K562 (cell line): ENCODE data around the gene PPP1R14C. TPM values are rescaled to one million over a fixed set of nuclear protein-coding genes. Genes with fewer than 3 reads are reported as not detected.

Experiments used
- ATAC-seq: fragments of 200-7000 bp; cut with Tn5 transposase; 3 replicates; pipeline ENCODE4 v1.9.1; 2020; ENCODE audit warnings: moderate library complexity
- BruUV-seq: library from RNA; stranded (reverse); fragments of 400-500 nt; replicated peaks from 2 replicates; lab custom pipeline; 2021; lab: Mats Ljungman, UMichigan
- CTCF ChIA-PET: fragments of 300-600 bp; formaldehyde crosslinking; extraction: SDS; loops from one replicate; lab custom pipeline; 2021; ENCODE audit warnings: low intra/inter-chr PET ratio; lab: Yijun Ruan, JAX
- POLR2A ChIA-PET: fragments of 300-600, 350-650 bp; sonication (Branson Sonifier 250); formaldehyde crosslinking; extraction: SDS; loops from one replicate; lab custom pipeline; 2021; ENCODE audit warnings: antibody characterized with exemption, inconsistent platforms; lab: Yijun Ruan, JAX
- DNase-seq, 4 experiments: peaks; one replicate each; pipeline versions ENCODE4 v3.0.0 to v3.0.0-alpha.2; 2011 to 2018; ENCODE audit warnings: low spot score in 3 of 4, mixed read lengths in 3 of 4; ENCODE audit errors: extremely low read depth in 1 of 4
- FAIRE-seq: peaks from 2 replicates; lab custom pipeline; 2011; peaks lifted over from hg19 to GRCh38; lab: Jason Lieb, UNC
- H2AFZ ChIP-seq: 2 replicates; pipeline ENCODE4 v1.6.0; 2011; ENCODE audit warnings: low read depth, low read length, control low read depth, inconsistent platforms
- H3K27ac ChIP-seq: fragments of 200-600 bp; 3 replicates; pipeline ENCODE4 v1.8.0; 2011; ENCODE audit warnings: low read depth, mild to moderate bottlenecking, control low read depth, inconsistent platforms, low read length, moderate library complexity, mixed read lengths; ENCODE audit errors: extremely low read depth
- H3K27me3 ChIP-seq, 2 experiments: fragments of 300-600 bp in 1 of 2; 2 replicates in 1 of 2; 3 replicates in 1 of 2; pipeline versions ENCODE4 v1.6.0 to v1.8.0; 2011; ENCODE audit warnings: inconsistent platforms in 2 of 2, low read length in 2 of 2, mild to moderate bottlenecking in 1 of 2, mixed read lengths in 1 of 2, moderate library complexity in 1 of 2; ENCODE audit not compliant: control insufficient read depth in 2 of 2, insufficient read depth in 2 of 2
- H3K36me3 ChIP-seq: fragments of 300-600 bp; 3 replicates; pipeline ENCODE4 v1.8.0; 2011; ENCODE audit warnings: mild to moderate bottlenecking, low read length, inconsistent platforms; ENCODE audit not compliant: control insufficient read depth, insufficient read depth
- H3K4me1 ChIP-seq, 2 experiments: fragments of 200-600 bp in 1 of 2; replicated peaks in 1 of 2; 2 replicates in 1 of 2; 3 replicates in 1 of 2; pipeline versions ENCODE4 v1.5.1 to v1.8.0; 2011; ENCODE audit warnings: inconsistent platforms in 2 of 2, low read length in 2 of 2, mild to moderate bottlenecking in 1 of 2, mixed read lengths in 1 of 2, moderate library complexity in 1 of 2; ENCODE audit not compliant: control insufficient read depth in 2 of 2, insufficient read depth in 2 of 2
- H3K4me2 ChIP-seq: 2 replicates; pipeline ENCODE4 v1.6.1; 2011; ENCODE audit warnings: low read length, control low read depth, inconsistent platforms, mixed read lengths; ENCODE audit not compliant: insufficient read depth
- H3K4me3 ChIP-seq: fragments of 200-600 bp; sonication (generic), shearing (Covaris generic); 2 replicates; pipeline ENCODE4 v1.5.1; 2016; ENCODE audit warnings: control low read depth, inconsistent platforms
- H3K79me2 ChIP-seq: fragments of 200-600 bp; 3 replicates; pipeline ENCODE4 v1.8.0; 2011; ENCODE audit warnings: low read length, inconsistent platforms; ENCODE audit not compliant: control insufficient read depth, insufficient read depth
- H3K9ac ChIP-seq, 2 experiments: 2 replicates each; pipeline versions ENCODE4 v1.6.0 to v1.6.1; 2011; ENCODE audit warnings: low read depth in 2 of 2, low read length in 2 of 2, control low read depth in 1 of 2, inconsistent platforms in 1 of 2, mild to moderate bottlenecking in 1 of 2, mixed read lengths in 1 of 2; ENCODE audit not compliant: insufficient read depth in 1 of 2
- H3K9me1 ChIP-seq: one replicate; pipeline ENCODE4 v1.6.0; 2011; ENCODE audit warnings: inconsistent platforms, mild to moderate bottlenecking, low read length, moderate library complexity; ENCODE audit not compliant: control insufficient read depth, insufficient read depth
- H3K9me3 ChIP-seq: replicated peaks from 2 replicates; pipeline ENCODE4 v1.5.1; 2011; ENCODE audit warnings: low read depth, low read length, inconsistent platforms; ENCODE audit not compliant: control insufficient read depth, insufficient read depth
- H4K20me1 ChIP-seq: replicated peaks from 2 replicates; pipeline ENCODE4 v1.6.1; 2011; ENCODE audit warnings: low read length, inconsistent platforms, mixed read lengths; ENCODE audit not compliant: control insufficient read depth, insufficient read depth
- AFF4 ChIP-seq: sonication (generic); formaldehyde crosslinking; IDR thresholded peaks from 2 replicates; pipeline ENCODE4 v1.8.0; 2023; ENCODE audit warnings: mild to moderate bottlenecking, missing genetic modification reagents
- ARHGAP35 ChIP-seq: fragments of 450-650 bp; IDR thresholded peaks from 2 replicates; pipeline ENCODE4 v1.6.1; 2018; ENCODE audit not compliant: partially characterized antibody
- DNMT1 ChIP-seq: fragments of 450-650 bp; IDR thresholded peaks from 2 replicates; pipeline ENCODE4 v1.6.1; 2016; ENCODE audit warnings: antibody characterized with exemption, mild to moderate bottlenecking
- ELF4 ChIP-seq: fragments of 450-650 bp; formaldehyde crosslinking; IDR thresholded peaks from 2 replicates; pipeline ENCODE4 v1.4.0; 2022; ENCODE audit warnings: missing genetic modification characterization
- ETS2 ChIP-seq: IDR thresholded peaks from 2 replicates; pipeline ENCODE4 v1.6.1; 2016; ENCODE audit warnings: borderline replicate concordance, missing genetic modification characterization, mild to moderate bottlenecking, moderate library complexity, missing compliant biosample characterization; ENCODE audit not compliant: poor library complexity, severe bottlenecking
- GATAD2A ChIP-seq: fragments of 450-650 bp; IDR thresholded peaks from 2 replicates; pipeline ENCODE4 v1.6.1; 2017
- OTX1 ChIP-seq: fragments of 450-650 bp; formaldehyde crosslinking; IDR thresholded peaks from 2 replicates; pipeline ENCODE4 v1.4.0; 2022; ENCODE audit warnings: mild to moderate bottlenecking
- PRPF4 ChIP-seq: fragments of 200-400 bp; formaldehyde crosslinking; IDR thresholded peaks from one replicate; pipeline ENCODE4 v1.6.1; 2017; ENCODE audit warnings: low read length, low read depth, mild to moderate bottlenecking; ENCODE audit not compliant: insufficient read depth, poor library complexity, severe bottlenecking
- RAD51 ChIP-seq: fragments of 450-650 bp; IDR thresholded peaks from 2 replicates; pipeline ENCODE4 v1.7.1; 2016; ENCODE audit warnings: low read depth, mild to moderate bottlenecking, borderline replicate concordance
- SMAD4 ChIP-seq: fragments of 250-450 bp; sonication (Bioruptor Pico); conservative IDR thresholded peaks from 2 replicates; pipeline ENCODE4 v1.8.0; 2021; ENCODE audit warnings: inconsistent platforms, mild to moderate bottlenecking, moderate library complexity
- TGIF2 ChIP-seq: sonication (generic); formaldehyde crosslinking; IDR thresholded peaks from 2 replicates; pipeline ENCODE4 v1.8.1; 2022; ENCODE audit warnings: mild to moderate bottlenecking, missing genetic modification reagents, moderate library complexity
- XRCC5 ChIP-seq: fragments of 200-400 bp; formaldehyde crosslinking; IDR thresholded peaks from 2 replicates; pipeline ENCODE4 v1.6.1; 2017; ENCODE audit warnings: low read depth, mild to moderate bottlenecking, low read length
- ZBTB26 ChIP-seq: fragments of 450-650 bp; formaldehyde crosslinking; IDR thresholded peaks from 2 replicates; pipeline ENCODE4 v1.4.0; 2022; ENCODE audit warnings: missing genetic modification characterization
- ZKSCAN3 ChIP-seq: fragments of 250-450 bp; sonication (Bioruptor Pico); IDR thresholded peaks from 2 replicates; pipeline ENCODE4 v1.4.0; 2020
- ZNF124 ChIP-seq: sonication (generic); formaldehyde crosslinking; IDR thresholded peaks from 2 replicates; pipeline ENCODE4 v1.8.1; 2022; ENCODE audit warnings: missing genetic modification reagents
- ZNF512 ChIP-seq: IDR thresholded peaks from 2 replicates; pipeline ENCODE4 v1.6.1; 2016; ENCODE audit warnings: missing genetic modification characterization, missing compliant biosample characterization
- ZSCAN29 ChIP-seq: fragments of 450-650 bp; IDR thresholded peaks from 2 replicates; pipeline ENCODE4 v1.6.1; 2017
- in situ Hi-C: fragments of 300-500 bp; cut with MboI; formaldehyde crosslinking; loops from 4 replicates; pipeline ENCODE4 v1.15.0; 2018; ENCODE audit warnings: inconsistent platforms, mixed read lengths
- intact Hi-C: fragments of 100-400 bp; cut with micrococcal nuclease; formaldehyde crosslinking; loops from 2 replicates; pipeline ENCODE4 v1.14.2; 2022
- polyA plus RNA-seq, 8 experiments: library from polyadenylated mRNA; depleted of rRNA in 4 of 8; stranded (reverse) in 5 of 8; unstranded in 3 of 8; fragments of >200 nt; fragmentation: Nextera tagmentation in 2 of 8; fragmentation: Illumina TruSeq in 1 of 8; extraction: Ambion mirVana in 2 of 8; extraction: Trizol in 1 of 8; gene quantifications; 2 replicates each; pipeline versions ENCODE4 v1.2.1 to v1.2.3, GENCODE V29; 2011 to 2014; ENCODE audit warnings: inconsistent platforms in 1 of 8, missing spikeins in 1 of 8
- total RNA-seq, 7 experiments: library from RNA; depleted of rRNA in 6 of 7; stranded (reverse); fragments of >200 nt in 6 of 7; fragmentation: Illumina TruSeq in 2 of 7; extraction: Trizol in 2 of 7; gene quantifications; 2 replicates each; pipeline versions ENCODE4 v1.2.1 to v1.2.3, GENCODE V29; 2011 to 2021; ENCODE audit warnings: low replicate concordance in 1 of 7

PPP1R14C gene
- total and polyA plus RNA-seq, 9 of the 15 experiments (the other 6 are each of a cell fraction or from before 2014, with no cell fraction given), result 4.5 to 16.6 (median 11.9) TPM

- TF ChIP-seq DNMT1, result no peak
- no peak for TF ChIP-seq RAD51
- TF ChIP-seq, all 486 proteins: peak for 0
Measured at GRCh38 chr6:150213301-150213700, 70.5 kb downstream of the PPP1R14C start (continued).

- no peak overlapping the region for H3K4me2 ChIP-seq
- ATAC-seq (no peak), DNase-seq (no peak), FAIRE-seq (no peak)
- POLR2A ChIA-PET, result interaction anchor here (1.2 to 1.5 kb wide), 2 partner anchors 9 to 14 kb away, joined by 3 read pairs; no protein-coding TSS in a partner anchor
- no peaks in the 10 kb centered on the region for H3K9me3 ChIP-seq
- no TSS peak for BruUV-seq
- CTCF ChIA-PET, result no interaction called here
- H3K4me1 ChIP-seq, result peaks cover 9 to 30% of the 10 kb centered on the region in 2 experiments; a peak in 4 of 5 replicates
- H4K20me1 ChIP-seq, result no peaks in the 10 kb centered on the region; the same call in 1 of the 2 replicates
- no peak overlapping the region for H3K27ac ChIP-seq
- no peaks in the 10 kb centered on the region; the same call in 2 of the 3 replicates for H3K79me2 ChIP-seq
- H3K9me1 ChIP-seq, result no peaks in the 10 kb centered on the region
- intact Hi-C loops, result no loop called here
- H2AFZ ChIP-seq, result no peak overlapping the region
- in situ Hi-C loops, result no loop called here
- no peaks in the 10 kb centered on the region for H3K27me3 ChIP-seq
- H3K9ac ChIP-seq, result no peak overlapping the region
- H3K36me3 ChIP-seq, result no peaks in the 10 kb centered on the region
- no peak overlapping the region for H3K4me3 ChIP-seq
- TF ChIP-seq ZNF124 (CRISPR knock-in tag), result no peak
- TF ChIP-seq ELF4, result 0 out of 2 replicates have a peak, but pooled peaks have one; percentile 24
- no peak for TF ChIP-seq SMAD4
- no peak for TF ChIP-seq TGIF2
- TF ChIP-seq ARHGAP35, result no peak
- no peak for TF ChIP-seq ETS2 (tag)
- TF ChIP-seq AFF4 (CRISPR knock-in tag), result no peak
- no peak for TF ChIP-seq PRPF4
- TF ChIP-seq GATAD2A, result no peak
- 0 out of 2 replicates have a peak, but pooled peaks have one; percentile 57 for TF ChIP-seq ZBTB26 (CRISPR knock-in tag)
- no peak for TF ChIP-seq ZSCAN29
- no peak for TF ChIP-seq ZKSCAN3 (CRISPR knock-in tag)
- TF ChIP-seq ZNF512 (tag), result peak; percentile 91
- TF ChIP-seq XRCC5, result no peak
- 0 out of 2 replicates have a peak, but pooled peaks have one; percentile 28 for TF ChIP-seq OTX1 (CRISPR knock-in tag)
Measured at GRCh38 chr6:150214310-150214709, 71.5 kb downstream of the PPP1R14C start.
